ENCODE results near the gene ARMH2. TPM values are rescaled to one million over a fixed set of nuclear protein-coding genes. Genes with fewer than 3 reads are reported as not detected.

Gene ARMH2
- total RNA-seq, 1 experiment from 2014 or later: not detected

GRCh38 chr6:24761193-24761835, 37.4 kb downstream of the ARMH2 start:
- no peak for TF ChIP-seq CTCF (IDR thresholded peaks at IDR 0.05; ENCODE audit: insufficient read depth in 1 of 2, low read depth in 1 of 2, low read length in 1 of 2, severe bottlenecking in 1 of 2, unreplicated experiment in 1 of 2)
- H3K9me3 ChIP-seq: no peaks in the 10 kb centered on the region
- no TSS peak for BruUV-seq (replicated peaks)
- Mint-ChIP-seq H3K4me1 (ENCODE audit: low read depth, unreplicated experiment) (peaks cover 14% of the 10 kb centered on the region), H3K27me3 (ENCODE audit: insufficient read depth, unreplicated experiment) (no peaks in the 10 kb centered on the region), H3K9me3 (ENCODE audit: unreplicated experiment) (no peaks in the 10 kb centered on the region), H3K4me3 (ENCODE audit: unreplicated experiment) (no peak overlapping the region), H3K36me3 (ENCODE audit: insufficient read depth, unreplicated experiment) (no peaks in the 10 kb centered on the region), H3K27ac (ENCODE audit: unreplicated experiment) (no peak overlapping the region)
- H3K27me3 ChIP-seq (replicated peaks; ENCODE audit: control insufficient read depth, insufficient read depth, low read length): no peaks in the 10 kb centered on the region
- intact Hi-C loops (cut with micrococcal nuclease; ENCODE audit: unreplicated experiment): no loop called here
- CTCF ChIA-PET: no interaction called here
- POLR2A ChIA-PET: no interaction called here
- H3K36me3 ChIP-seq (ENCODE audit: control insufficient read depth, insufficient read depth, low read length): no peaks in the 10 kb centered on the region
- no peak overlapping the region for H3K4me3 ChIP-seq (ENCODE audit: low read depth, low read length)
- no peaks in the 10 kb centered on the region; the same call in 1 of the 2 replicates for H3K4me1 ChIP-seq
- DNase-seq: no peak

- Mint-ChIP-seq H3K27me3 (ENCODE audit: insufficient read depth, unreplicated experiment) (no peaks in the 10 kb centered on the region), H3K9me3 (ENCODE audit: unreplicated experiment) (no peaks in the 10 kb centered on the region), H3K36me3 (ENCODE audit: insufficient read depth, unreplicated experiment) (no peaks in the 10 kb centered on the region), H3K27ac (ENCODE audit: unreplicated experiment) (no peak overlapping the region), H3K4me3 (ENCODE audit: unreplicated experiment) (no peak overlapping the region), H3K4me1 (ENCODE audit: low read depth, unreplicated experiment) (peaks cover 14% of the 10 kb centered on the region)
- Histone ChIP-seq H3K36me3 (ENCODE audit: control insufficient read depth, insufficient read depth, low read length) (no peaks in the 10 kb centered on the region), H3K27me3 (replicated peaks; ENCODE audit: control insufficient read depth, insufficient read depth, low read length) (no peaks in the 10 kb centered on the region), H3K9me3 (no peaks in the 10 kb centered on the region), H3K4me3 (ENCODE audit: low read depth, low read length) (no peak overlapping the region), H3K4me1 (peaks cover 1% of the 10 kb centered on the region; the same call in 1 of the 2 replicates)
- POLR2A ChIA-PET: no interaction called here
- intact Hi-C loops (cut with micrococcal nuclease; ENCODE audit: unreplicated experiment): no loop called here
- DNase-seq: no peak
- no peak for TF ChIP-seq CTCF (IDR thresholded peaks at IDR 0.05; ENCODE audit: insufficient read depth in 1 of 2, low read depth in 1 of 2, low read length in 1 of 2, severe bottlenecking in 1 of 2, unreplicated experiment in 1 of 2)
- BruUV-seq (replicated peaks): no TSS peak
- CTCF ChIA-PET: no interaction called here
These were observed 38.5 kb downstream of the ARMH2 start for GRCh38 chr6:24760210-24760609.

- Mint-ChIP-seq H3K4me1 (ENCODE audit: low read depth, unreplicated experiment) (peaks cover 14% of the 10 kb centered on the region), H3K9me3 (ENCODE audit: unreplicated experiment) (no peaks in the 10 kb centered on the region), H3K27ac (ENCODE audit: unreplicated experiment) (no peak overlapping the region), H3K4me3 (ENCODE audit: unreplicated experiment) (no peak overlapping the region), H3K27me3 (ENCODE audit: insufficient read depth, unreplicated experiment) (no peaks in the 10 kb centered on the region), H3K36me3 (ENCODE audit: insufficient read depth, unreplicated experiment) (no peaks in the 10 kb centered on the region)
- DNase-seq: no peak
- ChIA-PET CTCF (no interaction called here), POLR2A (no interaction called here)
- intact Hi-C loops (cut with micrococcal nuclease; ENCODE audit: unreplicated experiment): no loop called here
- TF ChIP-seq CTCF (IDR thresholded peaks at IDR 0.05; ENCODE audit: insufficient read depth in 1 of 2, low read depth in 1 of 2, low read length in 1 of 2, severe bottlenecking in 1 of 2, unreplicated experiment in 1 of 2): no peak
- no TSS peak for BruUV-seq (replicated peaks)
- Histone ChIP-seq H3K9me3 (0 out of 2 replicates have a peak, but pooled peaks cover 3% of the 10 kb centered on the region), H3K4me1 (peaks cover 4% of the 10 kb centered on the region; the same call in 1 of the 2 replicates), H3K36me3 (ENCODE audit: control insufficient read depth, insufficient read depth, low read length) (no peaks in the 10 kb centered on the region), H3K27me3 (replicated peaks; ENCODE audit: control insufficient read depth, insufficient read depth, low read length) (no peaks in the 10 kb centered on the region), H3K4me3 (ENCODE audit: low read depth, low read length) (no peak overlapping the region)
These were observed 39.0 kb downstream of the ARMH2 start for GRCh38 chr6:24759718-24760117.
